Heart left ventricle (tissue), 16 donors: ENCODE data around the gene MTX2. TPM values are rescaled to one million over a fixed set of nuclear protein-coding genes. Genes with fewer than 3 reads are reported as not detected.

ENCODE experiments used
- ATAC-seq, 4 donors: fragments of 200-7000 bp; cut with Tn5 transposase; one replicate each; pipeline ENCODE4 v1.9.1; 2020 to 2022; ENCODE audit warnings: moderate library complexity in 4 of 4, mild to moderate bottlenecking in 3 of 4, moderate number of reproducible peaks in 1 of 4
- DNase-seq, 5 donors: peaks; one replicate each; pipeline ENCODE4 v3.0.0-alpha.2; 2020
- H3K27ac ChIP-seq, 12 donors: fragments of 200-600 bp; sonication (generic) in 4 of 12; one replicate each; pipeline versions ENCODE4 v1.5.0 to v1.8.0; 2016 to 2022; ENCODE audit warnings: mild to moderate bottlenecking in 2 of 12
- H3K27me3 ChIP-seq, 9 donors: fragments of 200-600 bp; sonication (generic) in 2 of 9; one replicate each; pipeline versions ENCODE4 v1.5.1 to v1.8.0; 2016 to 2022; ENCODE audit warnings: mild to moderate bottlenecking in 3 of 9
- H3K36me3 ChIP-seq, 9 donors: fragments of 200-600 bp; sonication (generic) in 2 of 9; one replicate each; pipeline versions ENCODE4 v1.5.0 to v1.8.0; 2018 to 2022; ENCODE audit warnings: mild to moderate bottlenecking in 2 of 9
- H3K4me1 ChIP-seq, 12 donors: fragments of 200-600 bp; sonication (generic) in 4 of 12; one replicate each; pipeline versions ENCODE4 v1.5.0 to v1.8.0; 2016 to 2022; ENCODE audit warnings: mild to moderate bottlenecking in 3 of 12
- H3K4me3 ChIP-seq, 12 donors: fragments of 200-600 bp; sonication (generic) in 4 of 12; one replicate each; pipeline versions ENCODE4 v1.5.0 to v1.8.0; 2017 to 2022; ENCODE audit warnings: mild to moderate bottlenecking in 9 of 12, moderate library complexity in 4 of 12
- H3K9me3 ChIP-seq, 12 donors: fragments of 200-600 bp; sonication (generic) in 4 of 12; one replicate each; pipeline versions ENCODE4 v1.5.0 to v1.8.0; 2016 to 2022; ENCODE audit warnings: mild to moderate bottlenecking in 1 of 12
- POLR2A ChIP-seq, 2 donors: fragments of 450-650 bp; IDR thresholded peaks; one replicate each; pipeline ENCODE4 v1.6.1; 2017; ENCODE audit warnings: antibody characterized with exemption in 2 of 2, mild to moderate bottlenecking in 2 of 2, moderate library complexity in 2 of 2
- WGBS, 4 donors: extraction: QIAGEN DNeasy Blood & Tissue Kit in 2 of 4; methylation state at CpG; one replicate each; pipeline versions ENCODE4 v1.1.5 to v1.1.7; 2013 to 2018; 5-methylcytosine and 5-hydroxymethylcytosine counted together
- intact Hi-C, 10 donors: fragments of 100-400 bp; cut with DNase I; formaldehyde crosslinking; loops; one replicate each; pipeline versions ENCODE4 v1.11.1 to v1.14.2; 2022
- polyA plus RNA-seq, 2 donors: library from polyadenylated mRNA; stranded (reverse); fragments of 200-250 nt; gene quantifications; one replicate each; pipeline ENCODE4 v1.2.3, GENCODE V29; 2013
- total RNA-seq, 9 donors: library from RNA; depleted of rRNA in 2 of 9; stranded (reverse); fragments of >200 nt in 2 of 9; fragmentation: NEBNext Ultra II Directional in 3 of 9; extraction: Animal tissue kit (Norgen Biotek cat#: 25700) in 3 of 9; gene quantifications; one replicate each; pipeline versions ENCODE4 v1.1.0 to v1.2.4, GENCODE V29; 2016 to 2023
- TF ChIP-seq, protein P1 (sequence below), 12 donors: fragments of 200-600 bp; sonication (generic) in 4 of 12; IDR thresholded peaks; one replicate each; pipeline versions ENCODE4 v1.5.0 to v1.8.0; 2018 to 2022; ENCODE audit warnings: antibody characterized with exemption in 12 of 12, mild to moderate bottlenecking in 5 of 12
- donor health status: ischemic (EF 13 %, LVEDD 7.1; RV severe dilation, severe dysfunction).
- donor health status: healthy with polysubstance abuse.
- donor health status: DM: no; HTN: yes; CAD: no.
- donor health status: DM: no; HTN: no; CAD: no.
- donor health status: ischemic (EF 25% LVEDD 6.9; RV normal size, moderate dysfunction).
- donor health status: ischemic (EF 25% LVEDD 5.7; RV mildly dilated, moderate dysfunction).
- donor health status: healthy.
- donor health status: DM: yes; HTN: yes; CAD: no.
- donor health status: ischemic (EF 35%, LVEDD 5.7; RV mildly dilated, moderate dysfunction).
- donor health status: nonischemic (EF 11% LVEDD 7.7; RV severe dilation, severe dysfunction).
- donor health status: DM: yes; HTN: yes; CAD: no.
- donor health status: PGD.
- donor health status: ischemic (EF 29% LVEDD 5.4; RV normal size, mild dysfunction).
- donor health status: nonischemic (EF 23%, LVEDD 6.1; RV moderate dilation, normal function).

Gene MTX2
- total and polyA plus RNA-seq, 11 donors: 37.6 to 79.7 (median 44.7) TPM

DNA sequence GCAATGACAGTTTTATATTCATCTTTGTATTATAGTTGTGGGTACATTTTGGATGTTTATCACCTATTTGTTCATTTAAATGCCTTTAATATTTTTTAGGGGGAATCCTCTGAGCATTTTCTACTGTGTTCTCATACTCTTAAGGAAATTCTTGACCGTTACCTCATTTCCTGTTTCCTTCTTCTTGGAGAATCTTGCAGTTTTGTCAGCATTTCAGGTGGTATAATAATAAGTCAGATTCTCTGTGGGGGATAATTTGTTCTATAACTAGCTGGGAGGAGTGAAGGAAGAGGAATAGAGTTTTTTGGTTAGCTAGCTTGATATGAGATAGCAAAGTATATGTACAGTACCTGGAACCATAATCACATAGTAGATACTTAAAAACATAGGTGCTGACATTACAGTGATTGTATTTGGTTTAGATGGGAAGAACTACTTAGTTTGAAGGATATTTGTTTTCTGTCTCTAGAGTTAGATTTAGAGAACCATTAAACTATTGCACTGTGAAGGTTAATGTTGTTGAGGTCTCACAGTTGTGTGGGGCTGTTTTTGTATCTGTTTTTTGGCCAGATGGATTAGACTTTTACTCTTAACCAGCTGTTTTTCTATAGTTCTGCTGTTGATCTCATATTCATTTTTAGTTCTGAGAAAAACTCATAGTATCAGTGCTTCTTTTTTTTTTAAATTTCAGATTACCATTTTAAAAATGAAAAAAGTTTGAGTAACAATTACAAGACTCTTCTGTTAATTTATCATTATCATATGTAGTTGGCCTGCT lies 14.2 kb downstream of the MTX2 start:
- TF ChIP-seq, protein P1, sequence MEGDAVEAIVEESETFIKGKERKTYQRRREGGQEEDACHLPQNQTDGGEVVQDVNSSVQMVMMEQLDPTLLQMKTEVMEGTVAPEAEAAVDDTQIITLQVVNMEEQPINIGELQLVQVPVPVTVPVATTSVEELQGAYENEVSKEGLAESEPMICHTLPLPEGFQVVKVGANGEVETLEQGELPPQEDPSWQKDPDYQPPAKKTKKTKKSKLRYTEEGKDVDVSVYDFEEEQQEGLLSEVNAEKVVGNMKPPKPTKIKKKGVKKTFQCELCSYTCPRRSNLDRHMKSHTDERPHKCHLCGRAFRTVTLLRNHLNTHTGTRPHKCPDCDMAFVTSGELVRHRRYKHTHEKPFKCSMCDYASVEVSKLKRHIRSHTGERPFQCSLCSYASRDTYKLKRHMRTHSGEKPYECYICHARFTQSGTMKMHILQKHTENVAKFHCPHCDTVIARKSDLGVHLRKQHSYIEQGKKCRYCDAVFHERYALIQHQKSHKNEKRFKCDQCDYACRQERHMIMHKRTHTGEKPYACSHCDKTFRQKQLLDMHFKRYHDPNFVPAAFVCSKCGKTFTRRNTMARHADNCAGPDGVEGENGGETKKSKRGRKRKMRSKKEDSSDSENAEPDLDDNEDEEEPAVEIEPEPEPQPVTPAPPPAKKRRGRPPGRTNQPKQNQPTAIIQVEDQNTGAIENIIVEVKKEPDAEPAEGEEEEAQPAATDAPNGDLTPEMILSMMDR (IDR thresholded peaks at IDR 0.05): no peak
- no peak for TF ChIP-seq POLR2A (IDR thresholded peaks at IDR 0.05)
- Histone ChIP-seq H3K27me3 (no peaks in the 10 kb centered on the region), H3K9me3 (no peaks in the 10 kb centered on the region), H3K4me3 (no peak overlapping the region), H3K4me1 (peaks cover 0 to 20% (median 9%) of the 10 kb centered on the region in 12 donors), H3K36me3 (no peaks in the 10 kb centered on the region), H3K27ac (no peak overlapping the region)
- ATAC-seq (no peak), DNase-seq (no peak)
- intact Hi-C loops: no loop called here
- 56 to 65% (median 61%) methylated on average over 1 of the region's 1 CpG for WGBS, 4 donors

DNA sequence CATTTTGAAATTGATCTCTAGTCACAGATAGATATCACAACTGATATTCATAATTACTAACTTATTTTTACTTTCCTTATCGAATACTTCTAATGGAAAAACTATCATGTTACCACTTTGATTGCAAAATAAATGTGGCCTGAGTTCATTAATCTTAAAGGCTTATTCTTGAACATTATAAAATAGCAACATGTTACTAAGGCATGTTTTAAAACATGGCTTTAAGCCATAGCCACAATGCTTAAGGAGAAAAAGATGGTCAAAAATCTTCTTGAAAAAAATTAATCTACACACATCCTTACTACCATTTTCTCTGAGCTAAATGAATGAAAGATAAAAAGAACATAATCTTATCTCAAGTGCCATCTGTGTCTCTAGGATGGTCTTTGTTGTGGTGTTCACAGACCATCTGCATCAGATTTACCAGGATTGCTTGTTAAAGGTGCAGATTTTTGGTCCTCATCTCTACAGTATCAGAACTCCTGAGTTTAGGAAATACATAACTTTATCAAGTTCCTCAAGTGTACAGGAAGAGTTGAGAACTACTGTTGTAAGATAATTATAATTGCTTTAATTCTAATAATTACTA lies 15.3 kb downstream of the MTX2 start:
- DNase-seq: no peak

DNA sequence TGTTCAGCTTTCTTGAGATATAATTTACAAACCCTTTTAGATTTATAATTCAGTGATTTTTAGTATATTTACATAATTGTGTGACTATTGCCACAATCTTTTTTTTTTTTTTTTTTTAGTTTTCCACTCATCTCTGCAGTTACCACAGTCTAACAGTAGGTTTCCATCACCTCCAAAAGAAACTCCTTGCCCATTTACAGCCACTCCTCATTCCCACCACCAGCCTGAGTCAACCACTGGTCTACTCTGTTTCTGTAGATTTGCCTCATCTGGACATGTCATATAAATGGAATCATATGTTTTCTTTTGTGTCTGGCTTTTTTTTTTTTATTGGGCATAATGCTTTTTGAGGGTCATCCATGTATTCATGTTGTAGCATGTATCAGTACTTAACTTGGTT lies 16.1 kb downstream of the MTX2 start:
- no peak for DNase-seq
- TF ChIP-seq POLR2A (IDR thresholded peaks at IDR 0.05): no peak
- TF ChIP-seq, protein P1 (IDR thresholded peaks at IDR 0.05): no peak
- H3K4me1 ChIP-seq: peaks cover 0 to 21% (median 9%) of the 10 kb centered on the region in 12 donors
- H3K4me3 ChIP-seq: no peak overlapping the region
- intact Hi-C loops: no loop called here
- H3K9me3 ChIP-seq: no peaks in the 10 kb centered on the region
- H3K36me3 ChIP-seq: no peaks in the 10 kb centered on the region
- ATAC-seq: no peak
- no peak overlapping the region for H3K27ac ChIP-seq
- H3K27me3 ChIP-seq: no peaks in the 10 kb centered on the region

More for the DNA sequence above, 15.3 kb downstream of the MTX2 start:
- TF ChIP-seq POLR2A (IDR thresholded peaks at IDR 0.05): no peak
- TF ChIP-seq, protein P1 (IDR thresholded peaks at IDR 0.05): no peak
- intact Hi-C loops: no loop called here
- Histone ChIP-seq H3K4me1 (peaks cover 0 to 21% (median 9%) of the 10 kb centered on the region in 12 donors), H3K36me3 (no peaks in the 10 kb centered on the region), H3K4me3 (no peak overlapping the region), H3K27me3 (no peaks in the 10 kb centered on the region), H3K9me3 (no peaks in the 10 kb centered on the region), H3K27ac (no peak overlapping the region)
- no peak for ATAC-seq
- WGBS, 4 donors: 88 to 95% (median 92%) methylated on average over 1 of the region's 1 CpG

DNA sequence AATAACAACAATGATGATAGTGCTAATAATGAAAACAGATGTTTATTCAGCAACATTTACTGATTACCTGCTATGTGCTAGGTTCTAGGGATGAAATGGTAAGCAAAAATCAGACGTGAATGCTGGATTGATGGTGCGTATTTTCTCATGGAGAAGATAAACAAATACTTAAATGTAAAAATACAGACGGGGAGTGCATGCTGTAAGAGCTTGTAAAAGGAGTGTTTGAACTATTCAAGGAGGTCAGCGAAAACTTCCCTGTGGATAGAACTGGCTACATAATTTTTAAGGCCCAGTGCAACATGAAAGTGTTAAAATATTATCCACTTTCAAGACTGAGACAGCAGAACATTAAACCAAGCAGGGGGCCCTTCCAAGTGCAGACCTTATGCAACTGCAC lies 22.1 kb downstream of the MTX2 start:
- no peak for DNase-seq
- WGBS, 4 donors: 66 to 77% (median 72%) methylated on average over 4 of the region's 4 CpGs

More for the DNA sequence above, 22.1 kb downstream of the MTX2 start:
- TF ChIP-seq, protein P1 (IDR thresholded peaks at IDR 0.05): no peak
- TF ChIP-seq POLR2A (IDR thresholded peaks at IDR 0.05): no peak
- no peaks in the 10 kb centered on the region for H3K9me3 ChIP-seq
- H3K27ac ChIP-seq: no peak overlapping the region
- no peaks in the 10 kb centered on the region for H3K27me3 ChIP-seq
- H3K4me1 ChIP-seq: peaks cover 0 to 26% (median 10%) of the 10 kb centered on the region in 12 donors
- no peaks in the 10 kb centered on the region for H3K36me3 ChIP-seq
- no peak overlapping the region for H3K4me3 ChIP-seq
- intact Hi-C loops: no loop called here
- no peak for ATAC-seq
